GM21526 (cell line): ENCODE data around the gene SLC25A24.

ENCODE experiments used
- ATAC-seq: cut with Tn5 transposase; IDR thresholded peaks from one replicate; pipeline ENCODE4 v1.9.1; 2021; ENCODE audit warnings: moderate library complexity; ENCODE audit not compliant: unreplicated experiment, low FRiP score

SLC25A24 gene

GRCh38 chr1:108108119-108108518 is 92.0 kb downstream of the SLC25A24 start:
- no peak for ATAC-seq

- ATAC-seq = no peak
Measured at GRCh38 chr1:108107658-108108057, 92.5 kb downstream of the SLC25A24 start.

GRCh38 chr1:108106775-108107174 is 93.4 kb downstream of the SLC25A24 start:
- no peak for ATAC-seq

GRCh38 chr1:108100148-108100547 is 100.0 kb downstream of the SLC25A24 start:
- no peak for ATAC-seq

GRCh38 chr1:108097018-108097417 is 103.1 kb downstream of the SLC25A24 start:
- ATAC-seq = no peak

- no peak for ATAC-seq
Measured at GRCh38 chr1:108096089-108096488, 104.1 kb downstream of the SLC25A24 start.

- no peak for ATAC-seq
Measured at GRCh38 chr1:108089477-108089876, 110.7 kb downstream of the SLC25A24 start.

- ATAC-seq = no peak
Measured at GRCh38 chr1:108085628-108086027, 114.5 kb downstream of the SLC25A24 start.

- no peak for ATAC-seq
Measured at GRCh38 chr1:108084866-108085477, 115.2 kb downstream of the SLC25A24 start.
